Effector memory CD8-positive, alpha-beta T cell (primary cell): ENCODE data around the gene CCT6A.
"Not testable (repeated sequence)": the region's sequence is repeated elsewhere in the genome, so short reads cannot be mapped to it uniquely, and the experiment has no call there.

Experiments
- ATAC-seq: fragments of 150-1000 bp; cut with Tn5 transposase; replicated peaks from 2 replicates; pipeline ENCODE4 v1.10.0; 2021; ENCODE audit warnings: mild to moderate bottlenecking, moderate library complexity
- DNase-seq, 3 experiments: peaks; one replicate each; pipeline ENCODE4 v3.0.0; 2021
- H3K27ac Mint-ChIP-seq, 2 donors: one replicate each; pipeline ENCODE4 v1.8.0; 2022; ENCODE audit warnings: mild to moderate bottlenecking in 2 of 2, mixed read lengths in 2 of 2, moderate library complexity in 2 of 2
- H3K27me3 Mint-ChIP-seq, 2 donors: one replicate each; pipeline ENCODE4 v1.8.0; 2022; ENCODE audit warnings: mixed read lengths in 2 of 2
- H3K36me3 Mint-ChIP-seq: one replicate; pipeline ENCODE4 v1.8.0; 2022; ENCODE audit warnings: mild to moderate bottlenecking, moderate library complexity, mixed read lengths; ENCODE audit not compliant: insufficient read depth
- H3K4me1 Mint-ChIP-seq, 2 donors: one replicate each; pipeline ENCODE4 v1.8.0; 2022; ENCODE audit warnings: low read depth in 2 of 2, mixed read lengths in 2 of 2
- H3K4me3 Mint-ChIP-seq, 2 donors: one replicate each; pipeline ENCODE4 v1.8.0; 2022; ENCODE audit warnings: mild to moderate bottlenecking in 2 of 2, mixed read lengths in 2 of 2, moderate library complexity in 2 of 2
- H3K9me3 Mint-ChIP-seq, 2 donors: one replicate each; pipeline ENCODE4 v1.8.0; 2022; ENCODE audit warnings: mixed read lengths in 2 of 2

Gene CCT6A

DNA sequence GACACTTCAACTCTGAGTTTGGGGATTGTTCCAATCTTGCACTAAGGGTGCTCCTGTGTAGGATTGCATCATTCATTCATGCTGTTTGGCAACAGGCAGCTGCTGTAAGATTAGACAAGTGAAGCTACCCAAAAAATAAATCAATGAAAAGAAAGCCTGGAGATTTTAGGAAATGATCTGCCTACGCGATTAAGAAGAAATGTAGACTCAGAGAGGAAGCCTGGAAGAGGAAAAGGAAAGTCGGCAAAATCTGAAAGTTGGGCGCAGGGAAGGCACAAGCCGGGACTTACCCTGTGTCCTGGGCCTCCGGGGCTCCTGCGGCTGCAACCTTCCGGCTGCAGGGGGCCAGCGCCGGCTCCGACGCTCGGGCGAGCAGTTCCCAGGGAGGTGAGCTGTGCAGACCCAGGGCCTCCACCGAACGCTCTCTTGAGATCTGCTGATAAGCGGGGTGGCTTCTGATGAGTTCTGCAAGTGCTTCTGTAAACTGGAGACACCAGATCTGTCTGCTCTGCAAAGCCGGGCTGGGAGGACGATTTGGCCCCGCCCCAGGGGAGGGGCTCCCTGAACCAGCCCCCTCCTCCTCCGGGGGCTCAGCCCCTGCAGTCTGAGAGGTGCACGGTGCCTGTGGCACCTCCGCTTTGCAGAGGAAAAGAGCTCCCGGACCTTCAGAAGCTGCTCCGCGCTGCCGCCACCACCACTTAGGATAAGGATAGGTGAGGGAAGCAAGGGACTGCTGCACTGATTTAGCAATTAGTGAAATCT lies 17.7 kb upstream of the CCT6A start:
- Mint-ChIP-seq H3K4me3 (peak overlapping the region; percentile 78 to 85), H3K27ac (peak overlapping the region; percentile 3 to 51), H3K27me3 (no peaks in the 10 kb centered on the region), H3K36me3 (peaks cover 12% of the 10 kb centered on the region), H3K9me3 (no peaks in the 10 kb centered on the region), H3K4me1 (peaks cover 5 to 8% of the 10 kb centered on the region in 2 donors)
- DNase-seq (peak; percentile 48 to 57 (median 50)), ATAC-seq (peak; percentile 90)

DNA sequence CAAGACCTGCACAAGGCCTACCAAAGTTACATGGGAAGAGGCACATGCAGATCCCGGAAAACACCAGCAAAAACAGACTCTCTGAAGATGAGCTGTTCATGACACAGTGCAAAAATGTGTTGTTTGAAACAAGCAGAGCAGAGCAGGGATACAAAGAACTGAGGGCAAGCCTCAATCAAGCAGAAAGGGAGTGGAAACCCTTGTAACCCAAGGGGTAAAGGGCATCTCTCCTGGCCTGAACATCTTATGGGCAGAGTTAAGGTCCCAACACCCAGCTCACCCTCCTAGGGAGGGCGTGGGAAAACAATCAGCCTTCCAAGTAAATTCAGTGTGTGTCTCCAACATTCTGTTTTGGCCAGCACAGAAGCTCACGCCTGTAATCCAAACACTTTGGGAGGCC lies 10.8 kb upstream of the CCT6A start:
- no peak overlapping the region for H3K27ac Mint-ChIP-seq
- ATAC-seq (no peak), DNase-seq (no peak)
- H3K36me3 Mint-ChIP-seq: no peaks in the 10 kb centered on the region
- no peaks in the 10 kb centered on the region for H3K9me3 Mint-ChIP-seq
- H3K27me3 Mint-ChIP-seq: no peaks in the 10 kb centered on the region
- H3K4me3 Mint-ChIP-seq: no peak overlapping the region
- H3K4me1 Mint-ChIP-seq: no peaks in the 10 kb centered on the region

DNA sequence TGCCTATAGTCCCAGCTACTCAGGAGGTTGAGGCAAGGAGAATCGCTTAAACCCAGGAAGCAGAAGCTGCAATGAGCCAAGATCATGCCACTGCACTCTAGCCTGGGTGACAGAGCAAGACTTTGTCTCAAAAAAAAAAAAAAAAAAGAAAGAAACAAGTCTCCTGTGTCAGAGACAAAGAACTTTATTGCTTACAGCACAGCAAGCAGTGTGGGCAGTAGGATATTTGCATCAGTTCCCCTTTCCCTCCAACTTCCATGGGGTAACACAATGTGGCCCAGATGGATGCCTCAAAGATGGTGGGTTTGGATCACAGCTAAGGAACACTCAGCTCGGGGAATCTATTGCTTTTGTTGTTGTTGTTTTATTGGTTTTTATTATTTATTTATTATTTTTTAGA lies 5.8 kb upstream of the CCT6A start:
- not testable (repeated sequence) for H3K4me1 Mint-ChIP-seq, H3K27me3 Mint-ChIP-seq, H3K4me3 Mint-ChIP-seq, DNase-seq, H3K9me3 Mint-ChIP-seq, H3K27ac Mint-ChIP-seq, ATAC-seq, H3K36me3 Mint-ChIP-seq

DNA sequence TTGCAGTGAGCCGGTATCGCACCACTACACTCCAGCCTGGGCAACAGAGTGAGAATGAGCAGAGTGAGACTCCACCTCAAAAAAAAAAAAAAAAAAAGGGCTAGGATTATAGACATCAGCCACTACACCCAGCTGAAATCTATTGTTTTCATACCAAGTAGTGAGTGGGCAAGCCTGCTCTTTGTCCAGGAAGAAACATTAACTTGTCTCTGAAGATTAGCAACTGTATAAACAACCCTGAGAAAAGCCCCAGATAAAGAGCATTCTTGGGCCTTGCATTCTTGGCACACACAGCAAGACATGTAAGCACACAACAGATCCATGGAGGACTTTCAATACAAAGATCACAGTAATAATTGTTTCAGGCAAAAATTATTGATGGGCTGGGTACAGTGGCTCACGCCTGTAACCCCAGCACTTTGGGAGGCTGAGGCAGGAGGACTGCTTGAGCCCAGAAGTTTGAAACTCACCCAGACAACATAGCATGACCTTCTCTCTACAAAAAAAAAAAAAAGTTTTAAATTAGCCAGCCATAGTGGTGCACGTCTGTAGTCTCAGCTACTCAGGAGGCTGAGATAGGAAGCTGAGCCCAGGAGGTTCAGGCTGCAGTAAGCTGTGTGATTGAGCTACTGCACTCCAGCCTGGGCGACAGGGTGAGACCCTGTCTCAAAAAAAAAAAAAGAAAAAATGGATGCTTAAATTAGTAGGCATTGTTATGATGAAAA lies 4.7 kb upstream of the CCT6A start:
- Mint-ChIP-seq H3K36me3 (peaks cover 10% of the 10 kb centered on the region), H3K9me3 (no peaks in the 10 kb centered on the region), H3K4me1 (peaks cover 7 to 13% of the 10 kb centered on the region in 2 donors), H3K4me3 (no peak overlapping the region), H3K27ac (no peak overlapping the region), H3K27me3 (no peaks in the 10 kb centered on the region)
- ATAC-seq (no peak), DNase-seq (no peak)

DNA sequence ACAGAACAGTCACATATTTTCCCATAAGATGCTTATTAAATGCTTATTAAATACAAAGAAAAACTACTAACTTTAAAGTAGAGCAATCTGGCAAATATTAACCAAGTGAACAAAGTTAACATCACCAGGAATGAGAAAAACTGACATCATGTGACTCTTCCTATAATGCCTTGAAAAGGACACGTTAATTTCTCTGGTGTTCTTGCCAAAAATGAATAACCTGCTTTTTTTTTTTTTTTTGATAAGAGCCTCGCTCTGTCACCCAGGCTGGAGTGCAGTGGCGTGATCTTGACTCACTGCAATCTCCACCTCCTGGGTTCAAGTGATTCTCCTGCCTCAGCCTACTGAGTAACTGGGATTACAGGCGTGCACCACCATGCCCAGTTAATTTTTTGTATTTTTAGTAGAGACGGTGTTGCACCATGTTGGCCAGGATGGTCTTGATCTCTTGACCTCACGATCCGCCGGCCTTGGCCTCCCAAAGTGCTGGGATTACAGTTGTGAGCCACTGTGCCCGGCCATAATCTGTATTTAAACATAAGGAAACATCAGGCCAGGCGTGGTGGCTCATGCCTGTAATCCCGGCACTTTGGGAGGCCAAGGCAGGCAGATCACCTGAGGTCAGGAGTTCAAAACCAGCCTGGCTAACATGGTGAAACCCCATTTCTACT lies 4.0 kb upstream of the CCT6A start:
- H3K4me1 Mint-ChIP-seq: peaks cover 7 to 18% of the 10 kb centered on the region in 2 donors
- not testable (repeated sequence) for H3K9me3 Mint-ChIP-seq, H3K4me3 Mint-ChIP-seq, DNase-seq, H3K27ac Mint-ChIP-seq, H3K27me3 Mint-ChIP-seq, ATAC-seq
- H3K36me3 Mint-ChIP-seq: peaks cover 10% of the 10 kb centered on the region

- no peak overlapping the region for H3K4me3 Mint-ChIP-seq
- no peaks in the 10 kb centered on the region for H3K27me3 Mint-ChIP-seq
- peaks cover 7 to 18% of the 10 kb centered on the region in 2 donors for H3K4me1 Mint-ChIP-seq
- ATAC-seq (no peak), DNase-seq (no peak)
- peaks cover 14% of the 10 kb centered on the region for H3K36me3 Mint-ChIP-seq
- H3K27ac Mint-ChIP-seq: no peak overlapping the region
- H3K9me3 Mint-ChIP-seq: no peaks in the 10 kb centered on the region
Observed at GRCh38 chr7:56048245-56048644, 3.3 kb upstream of the CCT6A start.

- H3K27me3 Mint-ChIP-seq, DNase-seq, H3K9me3 Mint-ChIP-seq, ATAC-seq, H3K4me3 Mint-ChIP-seq, H3K27ac Mint-ChIP-seq: not testable (repeated sequence)
- H3K4me1 Mint-ChIP-seq: peaks cover 11 to 19% of the 10 kb centered on the region in 2 donors
- peaks cover 14% of the 10 kb centered on the region for H3K36me3 Mint-ChIP-seq
Observed at GRCh38 chr7:56048763-56049162, 2.8 kb upstream of the CCT6A start.

- no peaks in the 10 kb centered on the region for H3K9me3 Mint-ChIP-seq
- peak overlapping the region; percentile 84 to 93 for H3K4me3 Mint-ChIP-seq
- peaks cover 28% of the 10 kb centered on the region for H3K36me3 Mint-ChIP-seq
- H3K27me3 Mint-ChIP-seq: no peaks in the 10 kb centered on the region
- H3K4me1 Mint-ChIP-seq: peaks cover 11 to 22% of the 10 kb centered on the region in 2 donors
- no peak for ATAC-seq
- H3K27ac Mint-ChIP-seq: peak overlapping the region; percentile 85 to 95
- no peak for DNase-seq
Observed at GRCh38 chr7:56051053-56051338, 569 bp upstream of the CCT6A start.

GRCh38 chr7:56053379-56053778 lies 1.8 kb downstream of the CCT6A start:
- H3K4me3 Mint-ChIP-seq: peak overlapping the region in 1 of 2 donors; percentile 93
- peak overlapping the region in 1 of 2 donors; percentile 85 for H3K27ac Mint-ChIP-seq
- H3K27me3 Mint-ChIP-seq: no peaks in the 10 kb centered on the region
- ATAC-seq (no peak), DNase-seq (no peak)
- peaks cover 11 to 22% of the 10 kb centered on the region in 2 donors for H3K4me1 Mint-ChIP-seq
- H3K9me3 Mint-ChIP-seq: no peaks in the 10 kb centered on the region
- peaks cover 52% of the 10 kb centered on the region for H3K36me3 Mint-ChIP-seq

- Mint-ChIP-seq H3K4me3 (no peak overlapping the region), H3K4me1 (peaks cover 11 to 22% of the 10 kb centered on the region in 2 donors)
Observed at GRCh38 chr7:56053993-56054392, 2.4 kb downstream of the CCT6A start.

GRCh38 chr7:56062382-56062781 lies 10.8 kb downstream of the CCT6A start:
- Mint-ChIP-seq H3K4me1 (peaks cover 18 to 24% of the 10 kb centered on the region in 2 donors), H3K36me3 (peaks cover 77% of the 10 kb centered on the region), H3K27me3 (no peaks in the 10 kb centered on the region), H3K4me3 (peak overlapping the region in 1 of 2 donors; percentile 3), H3K9me3 (no peaks in the 10 kb centered on the region), H3K27ac (peak overlapping the region in 1 of 2 donors; percentile 42)
- ATAC-seq: no peak
- no peak for DNase-seq

More at GRCh38 chr7:56053993-56054392, 2.4 kb downstream of the CCT6A start:
- Mint-ChIP-seq H3K27ac (no peak overlapping the region), H3K27me3 (no peaks in the 10 kb centered on the region), H3K36me3 (peaks cover 58% of the 10 kb centered on the region), H3K9me3 (no peaks in the 10 kb centered on the region)
- no peak for DNase-seq
- ATAC-seq: no peak

DNA sequence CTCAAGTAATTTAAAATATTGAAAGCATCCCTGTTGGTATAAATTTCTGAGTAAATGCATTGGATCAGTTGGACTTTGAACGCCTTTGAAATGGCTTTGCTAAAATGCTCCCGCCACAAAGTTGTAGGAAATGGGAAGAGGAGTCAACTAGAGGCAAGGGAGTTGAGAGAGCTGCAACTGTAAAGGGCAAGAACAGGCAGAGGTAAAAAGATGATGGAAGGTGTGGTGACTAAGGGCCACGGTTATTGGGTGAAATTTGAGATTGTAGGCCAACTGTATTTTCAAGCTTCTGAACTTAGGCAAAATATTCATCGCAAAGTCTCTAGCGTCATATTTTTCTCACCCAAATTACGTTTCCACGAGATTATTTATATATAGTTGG lies 11.9 kb downstream of the CCT6A start:
- no peak for ATAC-seq
- DNase-seq: no peak
- Mint-ChIP-seq H3K4me3 (peak overlapping the region; percentile 87 to 92), H3K36me3 (peaks cover 75% of the 10 kb centered on the region), H3K9me3 (no peaks in the 10 kb centered on the region), H3K4me1 (peaks cover 18 to 24% of the 10 kb centered on the region in 2 donors), H3K27me3 (no peaks in the 10 kb centered on the region), H3K27ac (peak overlapping the region; percentile 95 to 97)

- peak; percentile 89 for ATAC-seq
- peaks cover 18 to 29% of the 10 kb centered on the region in 2 donors for H3K4me1 Mint-ChIP-seq
- H3K9me3 Mint-ChIP-seq: no peaks in the 10 kb centered on the region
- peak within 1 kb of the TSS; percentile 95 to 97 for H3K27ac Mint-ChIP-seq
- H3K36me3 Mint-ChIP-seq: peaks cover 75% of the 10 kb centered on the region
- H3K4me3 Mint-ChIP-seq: peak within 1 kb of the TSS; percentile 87 to 92
- DNase-seq: peak; percentile 85 to 87 (median 86)
- H3K27me3 Mint-ChIP-seq: no peaks in the 10 kb centered on the region
Observed at GRCh38 chr7:56063882-56064625, 12.5 kb downstream of the CCT6A start, which contains the start of gene SUMF2. Gene SUMF2, plus strand, starts transcription at chr7:56064286. Its CDS starts 26 bp downstream, at chr7:56064312.
